ENCODE results near the gene CCDC182. TPM values are rescaled to one million over a fixed set of nuclear protein-coding genes. Genes with fewer than 3 reads are reported as not detected.

CCDC182 gene
- total RNA-seq, 1 donor from 2014 or later, result not detected

- no peak for DNase-seq (ENCODE audit: low spot score)
Observed at GRCh38 chr17:57697891-57698711, 47.0 kb downstream of the CCDC182 start.

- no peak for DNase-seq (ENCODE audit: low spot score)
Observed at GRCh38 chr17:57697197-57697596, 47.9 kb downstream of the CCDC182 start.

- DNase-seq (ENCODE audit: low spot score), result no peak
Observed at GRCh38 chr17:57696050-57696449, 49.0 kb downstream of the CCDC182 start.

Other genes with a start within 250 kb of the CCDC182 start
- gene MRPS23, start 104.7 kb upstream of the CCDC182 start, total RNA-seq, result 32.5 TPM
- gene CUEDC1, start 210.1 kb upstream of the CCDC182 start, total RNA-seq, result 36.9 TPM
- gene VEZF1, start 243.0 kb upstream of the CCDC182 start, total RNA-seq, result 64.9 TPM

Measured in mucosa of gallbladder (tissue), 1 donor.